SU-DHL-6 (cell line): ENCODE results near the gene KCTD8.

Source experiments
- CTCF ChIP-seq: fragments of 200-600 bp; sonication (generic); IDR thresholded peaks from one replicate; pipeline ENCODE4 v1.5.1; 2017; ENCODE audit warnings: antibody characterized with exemption, mild to moderate bottlenecking, low read length, moderate library complexity; ENCODE audit not compliant: insufficient read depth, poor library complexity, severe bottlenecking
- EZH2phosphoT487 ChIP-seq: fragments of 200-600 bp; sonication (generic), shearing (Covaris generic); conservative IDR thresholded peaks from 2 replicates; pipeline ENCODE4 v1.6.1; 2018; ENCODE audit warnings: mild to moderate bottlenecking, antibody characterized with exemption, low read length, moderate library complexity, mixed read lengths

GRCh38 chr4:44351069-44351468 is 97.5 kb downstream of the KCTD8 start:
- no peak for TF ChIP-seq CTCF
- TF ChIP-seq EZH2phosphoT487, result no peak
